Mesothelial cell of epicardium (in vitro differentiated cells): ENCODE results near the gene CTSD. TPM values are rescaled to one million over a fixed set of nuclear protein-coding genes. Genes with fewer than 3 reads are reported as not detected.

ENCODE experiments used
- DNase-seq, 2 experiments: peaks; one replicate each; pipeline ENCODE4 v3.0.0; 2021; ENCODE audit warnings: low spot score in 2 of 2; ENCODE audit not compliant: unreplicated experiment in 2 of 2
- H3K27ac Mint-ChIP-seq: 2 replicates; pipeline ENCODE4 v1.8.0; 2021; ENCODE audit warnings: mixed read lengths
- H3K27me3 Mint-ChIP-seq: 2 replicates; pipeline ENCODE4 v1.8.0; 2021; ENCODE audit warnings: low read depth, mixed read lengths
- H3K36me3 Mint-ChIP-seq: 2 replicates; pipeline ENCODE4 v1.8.0; 2021; ENCODE audit warnings: mixed read lengths
- H3K4me1 Mint-ChIP-seq: 2 replicates; pipeline ENCODE4 v1.8.0; 2021; ENCODE audit warnings: mixed read lengths
- H3K4me3 Mint-ChIP-seq: 2 replicates; pipeline ENCODE4 v1.8.0; 2021; ENCODE audit warnings: mild to moderate bottlenecking, moderate library complexity, mixed read lengths
- H3K9me3 Mint-ChIP-seq: 2 replicates; pipeline ENCODE4 v1.8.0; 2021; ENCODE audit warnings: mixed read lengths
- total RNA-seq: library from RNA; stranded (reverse); gene quantifications from 3 replicates; pipeline ENCODE4 v1.2.1, GENCODE V29; 2021
- TF ChIP-seq, protein P1 (sequence below): fragments of 200-600 bp; sonication (generic); IDR thresholded peaks from one replicate; pipeline ENCODE4 v1.5.0; 2021; ENCODE audit warnings: antibody characterized with exemption; ENCODE audit not compliant: unreplicated experiment

CTSD gene
- total RNA-seq, 1 donor from 2014 or later = 139 TPM

DNA sequence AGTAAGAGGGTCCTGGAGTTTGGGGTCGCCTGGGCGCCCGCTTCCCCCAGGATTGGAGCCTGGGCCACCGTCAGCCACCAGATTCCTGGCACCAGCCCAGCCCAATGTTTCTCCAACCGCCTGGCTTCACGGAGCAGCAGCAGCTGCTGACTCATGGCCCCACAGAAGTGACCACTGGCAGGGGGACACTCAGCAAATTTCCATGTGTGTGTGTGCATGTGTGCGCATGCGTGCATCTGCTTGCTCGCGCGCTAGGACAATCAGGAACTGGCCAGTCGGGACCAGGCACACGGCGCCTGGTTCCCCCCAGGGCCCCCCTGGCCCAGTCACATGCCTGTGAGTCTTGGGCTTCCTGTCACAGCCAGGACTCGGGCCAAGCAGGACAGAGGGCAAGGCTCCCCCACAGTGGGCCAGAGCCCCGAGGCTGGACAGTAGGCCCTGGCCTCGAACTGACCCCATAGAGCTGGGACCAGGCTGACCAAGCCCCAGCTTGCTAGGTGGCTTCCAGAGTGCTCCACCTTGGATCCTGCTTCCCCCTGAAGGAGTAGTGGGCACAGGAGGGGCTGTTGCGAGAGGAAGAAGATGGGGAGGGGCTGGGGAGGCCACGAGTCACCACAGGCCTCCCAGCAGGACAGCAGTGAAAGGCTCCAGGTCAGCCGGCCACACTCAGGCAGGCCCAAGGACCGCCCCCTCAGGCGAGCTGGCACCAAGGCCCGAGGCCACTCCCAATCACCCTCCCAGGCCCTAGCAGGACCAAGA, 3.2 kb downstream of the CTSD start:
- TF ChIP-seq, protein P1, sequence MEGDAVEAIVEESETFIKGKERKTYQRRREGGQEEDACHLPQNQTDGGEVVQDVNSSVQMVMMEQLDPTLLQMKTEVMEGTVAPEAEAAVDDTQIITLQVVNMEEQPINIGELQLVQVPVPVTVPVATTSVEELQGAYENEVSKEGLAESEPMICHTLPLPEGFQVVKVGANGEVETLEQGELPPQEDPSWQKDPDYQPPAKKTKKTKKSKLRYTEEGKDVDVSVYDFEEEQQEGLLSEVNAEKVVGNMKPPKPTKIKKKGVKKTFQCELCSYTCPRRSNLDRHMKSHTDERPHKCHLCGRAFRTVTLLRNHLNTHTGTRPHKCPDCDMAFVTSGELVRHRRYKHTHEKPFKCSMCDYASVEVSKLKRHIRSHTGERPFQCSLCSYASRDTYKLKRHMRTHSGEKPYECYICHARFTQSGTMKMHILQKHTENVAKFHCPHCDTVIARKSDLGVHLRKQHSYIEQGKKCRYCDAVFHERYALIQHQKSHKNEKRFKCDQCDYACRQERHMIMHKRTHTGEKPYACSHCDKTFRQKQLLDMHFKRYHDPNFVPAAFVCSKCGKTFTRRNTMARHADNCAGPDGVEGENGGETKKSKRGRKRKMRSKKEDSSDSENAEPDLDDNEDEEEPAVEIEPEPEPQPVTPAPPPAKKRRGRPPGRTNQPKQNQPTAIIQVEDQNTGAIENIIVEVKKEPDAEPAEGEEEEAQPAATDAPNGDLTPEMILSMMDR = no peak
- Mint-ChIP-seq H3K27ac (no peak overlapping the region), H3K9me3 (no peaks in the 10 kb centered on the region), H3K4me3 (no peak overlapping the region), H3K27me3 (no peaks in the 10 kb centered on the region), H3K4me1 (peaks cover 11% of the 10 kb centered on the region), H3K36me3 (peaks cover 3% of the 10 kb centered on the region)
- DNase-seq = no peak

DNA sequence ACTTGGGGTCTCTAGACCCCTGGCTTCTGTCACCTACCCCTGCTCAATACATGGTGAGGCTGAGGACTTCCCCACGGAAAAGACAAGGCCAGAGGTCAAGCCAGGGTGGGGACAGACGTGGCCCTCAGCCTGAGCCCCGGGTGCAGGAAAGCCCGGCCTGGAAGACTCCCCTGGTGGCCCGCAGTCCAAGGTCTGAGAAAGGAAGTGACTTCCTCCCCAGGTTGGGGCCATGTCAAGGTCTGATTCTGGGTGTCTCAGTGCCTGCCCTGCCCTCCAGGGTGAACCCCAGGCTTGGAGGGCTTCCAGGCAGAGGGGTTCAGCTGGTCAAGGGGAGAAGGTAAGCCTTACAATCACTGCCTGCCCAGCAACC, 3.9 kb downstream of the CTSD start:
- Mint-ChIP-seq H3K27ac (no peak overlapping the region), H3K36me3 (peaks cover 3% of the 10 kb centered on the region), H3K4me1 (peaks cover 11% of the 10 kb centered on the region), H3K4me3 (no peak overlapping the region), H3K27me3 (no peaks in the 10 kb centered on the region), H3K9me3 (no peaks in the 10 kb centered on the region)
- no peak for DNase-seq
- TF ChIP-seq, protein P1 = no peak

DNA sequence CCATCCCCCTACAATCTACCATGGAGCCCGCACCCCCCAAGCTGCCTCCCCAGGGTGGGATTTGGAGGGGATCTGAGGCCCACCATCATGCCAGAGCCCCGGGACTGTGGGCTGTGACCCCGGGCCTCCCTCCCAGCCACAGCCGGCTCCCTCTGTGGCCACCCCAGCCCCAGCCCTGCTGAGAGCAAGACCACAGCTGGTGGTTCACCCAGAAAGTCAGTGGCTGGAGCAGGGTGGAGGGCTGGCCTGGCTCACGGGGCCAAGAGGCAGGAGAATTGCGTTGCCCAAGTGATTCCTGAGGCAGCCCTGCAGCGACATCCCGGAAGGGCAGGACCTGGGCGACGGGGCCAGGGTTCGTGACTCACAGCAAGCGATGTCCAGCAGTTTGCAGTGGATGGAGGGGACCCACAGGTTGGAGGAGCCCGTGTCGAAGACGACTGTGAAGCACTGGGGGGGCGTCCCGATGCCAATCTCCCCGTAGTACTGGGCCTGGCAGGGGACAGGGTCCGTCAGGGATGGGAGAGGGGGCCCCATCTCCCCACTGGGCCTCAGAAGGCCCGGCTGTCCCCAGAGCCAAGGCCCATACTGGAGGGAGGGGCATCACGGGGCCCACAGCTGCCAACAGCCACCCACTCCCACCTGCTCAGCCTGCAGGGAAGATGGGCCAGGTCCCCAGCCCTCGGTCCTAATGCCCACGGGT, 4.4 kb downstream of the CTSD start:
- H3K9me3 Mint-ChIP-seq = no peaks in the 10 kb centered on the region
- H3K4me3 Mint-ChIP-seq = no peak overlapping the region
- H3K27me3 Mint-ChIP-seq = no peaks in the 10 kb centered on the region
- H3K4me1 Mint-ChIP-seq = peaks cover 8% of the 10 kb centered on the region
- peaks cover 3% of the 10 kb centered on the region for H3K36me3 Mint-ChIP-seq
- no peak overlapping the region for H3K27ac Mint-ChIP-seq
- TF ChIP-seq, protein P1 = no peak
- no peak for DNase-seq

DNA sequence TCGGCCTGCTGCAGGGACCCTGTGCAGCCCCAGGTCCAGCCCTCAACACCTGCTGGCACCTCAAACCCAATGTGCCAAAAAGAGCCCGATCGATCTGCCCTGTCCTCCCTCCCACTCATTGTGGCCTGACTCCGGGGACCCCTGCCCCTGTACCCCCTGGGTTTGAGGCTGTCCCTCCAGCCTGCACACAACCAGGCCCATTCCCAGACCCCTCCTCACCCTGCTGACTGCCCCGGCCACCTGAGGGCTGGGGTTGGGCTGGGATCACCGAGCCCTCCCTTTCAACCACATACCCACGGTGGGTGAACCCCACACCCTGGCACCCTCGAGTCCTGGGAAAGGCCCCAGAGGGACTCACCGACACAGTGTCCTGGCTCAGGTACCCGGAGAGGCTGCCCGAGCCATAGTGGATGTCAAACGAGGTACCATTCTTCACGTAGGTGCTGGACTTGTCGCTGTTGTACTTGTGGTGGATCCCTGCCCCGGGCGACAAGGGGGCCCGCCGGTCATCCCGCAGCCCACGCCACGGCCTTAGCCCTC, 5.0 kb downstream of the CTSD start:
- Mint-ChIP-seq H3K4me3 (no peak overlapping the region), H3K27me3 (no peaks in the 10 kb centered on the region), H3K9me3 (no peaks in the 10 kb centered on the region), H3K36me3 (peaks cover 3% of the 10 kb centered on the region), H3K27ac (no peak overlapping the region), H3K4me1 (peaks cover 6% of the 10 kb centered on the region)
- DNase-seq = no peak
- TF ChIP-seq, protein P1 = no peak

DNA sequence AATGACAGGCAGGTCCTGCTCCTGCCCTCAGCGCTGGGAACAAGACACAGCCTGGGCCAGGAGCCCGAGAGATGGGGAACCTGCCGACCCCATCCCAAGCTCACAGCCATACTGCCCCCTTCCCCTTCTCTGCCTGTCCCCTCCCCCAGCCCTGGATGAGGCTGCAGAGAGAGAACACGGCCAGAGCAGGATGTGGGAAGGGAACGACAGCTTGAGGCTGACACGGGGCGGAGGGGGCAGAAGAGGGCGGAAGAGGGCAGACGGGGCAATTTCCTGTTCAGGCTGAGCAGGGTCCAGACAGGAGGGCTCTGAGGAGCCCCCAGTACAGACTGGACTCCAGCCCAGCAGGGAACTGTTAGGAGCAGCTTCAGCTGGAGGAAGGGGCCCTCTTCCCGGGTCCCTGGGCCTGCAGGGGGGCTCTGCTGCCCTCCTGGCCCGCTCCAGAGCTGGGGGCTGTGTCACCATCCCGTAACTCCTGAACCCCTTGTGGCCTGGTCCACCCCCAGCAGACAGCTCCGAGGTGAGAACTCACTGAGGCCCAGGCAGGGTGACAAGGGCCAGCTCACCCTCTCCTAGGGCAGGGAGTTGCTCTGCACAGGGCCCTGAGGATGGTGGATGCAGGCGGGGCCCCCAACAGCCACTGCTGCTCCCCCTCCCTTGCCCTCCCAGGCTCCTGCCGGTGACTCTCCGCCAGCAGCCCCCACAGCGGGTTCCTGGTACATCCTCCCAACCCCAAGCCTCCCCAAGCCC, 5.7 kb downstream of the CTSD start:
- TF ChIP-seq, protein P1 = no peak
- peaks cover 3% of the 10 kb centered on the region for H3K36me3 Mint-ChIP-seq
- H3K9me3 Mint-ChIP-seq = no peaks in the 10 kb centered on the region
- no peak overlapping the region for H3K27ac Mint-ChIP-seq
- peaks cover 6% of the 10 kb centered on the region for H3K4me1 Mint-ChIP-seq
- H3K4me3 Mint-ChIP-seq = no peak overlapping the region
- DNase-seq = no peak
- H3K27me3 Mint-ChIP-seq = no peaks in the 10 kb centered on the region
